ENCODE measurements around the gene CLDN19.

GRCh38 chr1:42765832-42766740, 26.1 kb upstream of the CLDN19 start:
- TF ChIP-seq CTCF (IDR thresholded peaks at IDR 0.05) = peak in 2 of 3 donors; percentile 41 to 42
- no peak for TF ChIP-seq POLR2A (IDR thresholded peaks at IDR 0.05)
- TF ChIP-seq POLR2AphosphoS5 (IDR thresholded peaks at IDR 0.05) = no peak
